Spinal cord (tissue), 10 donors: ENCODE data around the gene LHFPL4. TPM values are rescaled to one million over a fixed set of nuclear protein-coding genes. Genes with fewer than 3 reads are reported as not detected.

Experiments used
- DNase-seq, 6 donors: peaks; one replicate each; pipeline versions ENCODE4 v3.0.0 to v3.0.0-alpha.2; 2013 to 2015; ENCODE audit warnings: low spot score in 6 of 6, low read depth in 4 of 6
- H3K27ac ChIP-seq: one replicate; pipeline ENCODE4 v1.5.1; 2013; ENCODE audit warnings: low read depth, low read length, control low read depth
- H3K27me3 ChIP-seq: one replicate; pipeline ENCODE4 v1.6.1; 2013; ENCODE audit warnings: low read length; ENCODE audit not compliant: control insufficient read depth, insufficient read depth
- H3K36me3 ChIP-seq: one replicate; pipeline ENCODE4 v1.6.1; 2013; ENCODE audit warnings: low read length; ENCODE audit not compliant: control insufficient read depth, insufficient read depth
- H3K4me1 ChIP-seq: one replicate; pipeline ENCODE4 v1.6.1; 2013; ENCODE audit warnings: low read length; ENCODE audit not compliant: control insufficient read depth, insufficient read depth
- H3K4me3 ChIP-seq: one replicate; pipeline ENCODE4 v1.5.1; 2013; ENCODE audit warnings: low read depth, low read length, control low read depth
- H3K9me3 ChIP-seq: one replicate; pipeline ENCODE4 v1.6.1; 2013; ENCODE audit warnings: low read length; ENCODE audit not compliant: control insufficient read depth, insufficient read depth
- WGBS: methylation state at CpG from one replicate; pipeline ENCODE4 v1.1.5; 2013; ENCODE audit warnings: missing lambda C conversion rate; ENCODE audit not compliant: insufficient coverage; 5-methylcytosine and 5-hydroxymethylcytosine counted together
- polyA plus RNA-seq, 2 donors: library from polyadenylated mRNA; unstranded; fragments of 120-200 nt; gene quantifications; one replicate each; pipeline ENCODE4 v1.2.1, GENCODE V29; 2013; ENCODE audit not compliant: insufficient read length in 2 of 2
- total RNA-seq, 2 donors: library from RNA; depleted of rRNA in 1 of 2; stranded (reverse); fragments of 120-200 nt in 1 of 2; fragments of >200 nt in 1 of 2; gene quantifications; one replicate each; pipeline versions ENCODE4 v1.2.3 to v1.2.4, GENCODE V29; 2013 to 2014
- donor health status: healthy.

LHFPL4 gene
- total and polyA plus RNA-seq, 4 donors = 6.1 to 37.4 (median 23.9) TPM

GRCh38 chr3:9549600-9549999 is 4.0 kb downstream of the LHFPL4 start:
- H3K36me3 ChIP-seq = peaks cover 11% of the 10 kb centered on the region
- WGBS = 100% methylated on average over 1 of the region's 2 CpGs
- H3K4me1 ChIP-seq = peaks cover 15% of the 10 kb centered on the region
- DNase-seq = no peak
- no peaks in the 10 kb centered on the region for H3K9me3 ChIP-seq
- H3K27me3 ChIP-seq = peaks cover 11% of the 10 kb centered on the region
- H3K4me3 ChIP-seq = no peak overlapping the region
- no peak overlapping the region for H3K27ac ChIP-seq

- WGBS = 90% methylated on average over 3 of the region's 5 CpGs
- no peak for DNase-seq
Observed at GRCh38 chr3:9548991-9549390, 4.6 kb downstream of the LHFPL4 start.

GRCh38 chr3:9542182-9542581 is 11.4 kb downstream of the LHFPL4 start:
- H3K4me1 ChIP-seq = no peaks in the 10 kb centered on the region
- H3K36me3 ChIP-seq = peaks cover 18% of the 10 kb centered on the region
- no peaks in the 10 kb centered on the region for H3K27me3 ChIP-seq
- no peak overlapping the region for H3K4me3 ChIP-seq
- no peak overlapping the region for H3K27ac ChIP-seq
- no peak for DNase-seq
- H3K9me3 ChIP-seq = no peaks in the 10 kb centered on the region
- WGBS = 100% methylated on average over 1 of the region's 3 CpGs

More at GRCh38 chr3:9548991-9549390, 4.6 kb downstream of the LHFPL4 start:
- Histone ChIP-seq H3K4me1 (peaks cover 10% of the 10 kb centered on the region), H3K4me3 (no peak overlapping the region), H3K27me3 (peaks cover 11% of the 10 kb centered on the region), H3K9me3 (no peaks in the 10 kb centered on the region), H3K27ac (no peak overlapping the region), H3K36me3 (peaks cover 12% of the 10 kb centered on the region)

- no peak overlapping the region for H3K27ac ChIP-seq
- H3K36me3 ChIP-seq = peaks cover 7% of the 10 kb centered on the region
- no peak overlapping the region for H3K4me3 ChIP-seq
- no peaks in the 10 kb centered on the region for H3K4me1 ChIP-seq
- H3K27me3 ChIP-seq = no peaks in the 10 kb centered on the region
- no peaks in the 10 kb centered on the region for H3K9me3 ChIP-seq
- no peak for DNase-seq
Observed at GRCh38 chr3:9536212-9536611, 17.4 kb downstream of the LHFPL4 start.

- H3K4me1 ChIP-seq = no peaks in the 10 kb centered on the region
- H3K4me3 ChIP-seq = no peak overlapping the region
- H3K9me3 ChIP-seq = peaks cover 2% of the 10 kb centered on the region
- no peak overlapping the region for H3K27ac ChIP-seq
- DNase-seq = no peak
- no CpG with 5 or more reads among the region's 3 CpGs for WGBS
- no peaks in the 10 kb centered on the region for H3K27me3 ChIP-seq
- peaks cover 7% of the 10 kb centered on the region for H3K36me3 ChIP-seq
Observed at GRCh38 chr3:9534429-9534828, 19.2 kb downstream of the LHFPL4 start.

- H3K4me3 ChIP-seq = no peak overlapping the region
- H3K27ac ChIP-seq = no peak overlapping the region
- DNase-seq = no peak
- H3K4me1 ChIP-seq = no peaks in the 10 kb centered on the region
- no peaks in the 10 kb centered on the region for H3K27me3 ChIP-seq
- WGBS = 92% methylated on average over 2 of the region's 2 CpGs
- H3K9me3 ChIP-seq = peaks cover 2% of the 10 kb centered on the region
- no peaks in the 10 kb centered on the region for H3K36me3 ChIP-seq
Observed at GRCh38 chr3:9525078-9525477, 28.5 kb downstream of the LHFPL4 start.

GRCh38 chr3:9514956-9515355 is 38.7 kb downstream of the LHFPL4 start:
- Histone ChIP-seq H3K27ac (no peak overlapping the region), H3K4me3 (no peak overlapping the region), H3K9me3 (no peaks in the 10 kb centered on the region), H3K36me3 (no peaks in the 10 kb centered on the region), H3K27me3 (no peaks in the 10 kb centered on the region), H3K4me1 (no peaks in the 10 kb centered on the region)
- no CpG with 5 or more reads among the region's 2 CpGs for WGBS
- DNase-seq = no peak

- H3K4me3 ChIP-seq = no peak overlapping the region
- H3K27me3 ChIP-seq = peaks cover 1% of the 10 kb centered on the region
- H3K4me1 ChIP-seq = peaks cover 3% of the 10 kb centered on the region
- no peaks in the 10 kb centered on the region for H3K9me3 ChIP-seq
- H3K36me3 ChIP-seq = no peaks in the 10 kb centered on the region
- no peak overlapping the region for H3K27ac ChIP-seq
- no peak for DNase-seq
- WGBS = no CpG with 5 or more reads among the region's 4 CpGs
Observed at GRCh38 chr3:9514306-9514705, 39.3 kb downstream of the LHFPL4 start.

- DNase-seq = no peak
- Histone ChIP-seq H3K4me1 (peaks cover 12% of the 10 kb centered on the region), H3K27ac (no peak overlapping the region), H3K36me3 (peaks cover 5% of the 10 kb centered on the region), H3K27me3 (peaks cover 2% of the 10 kb centered on the region), H3K9me3 (no peaks in the 10 kb centered on the region), H3K4me3 (no peak overlapping the region)
- WGBS = no CpG with 5 or more reads among the region's 7 CpGs
Observed at GRCh38 chr3:9512456-9513045, 41.1 kb downstream of the LHFPL4 start.

GRCh38 chr3:9508781-9509180 is 44.8 kb downstream of the LHFPL4 start:
- DNase-seq = peak in 4 of 6 donors; percentile 11 to 49 (median 32)

More at GRCh38 chr3:9508781-9509180, 44.8 kb downstream of the LHFPL4 start:
- H3K4me1 ChIP-seq = peaks cover 12% of the 10 kb centered on the region
- peaks cover 2% of the 10 kb centered on the region for H3K27me3 ChIP-seq
- no peaks in the 10 kb centered on the region for H3K9me3 ChIP-seq
- no peak overlapping the region for H3K4me3 ChIP-seq
- H3K36me3 ChIP-seq = peaks cover 10% of the 10 kb centered on the region
- 5% methylated on average over 25 of the region's 25 CpGs for WGBS
- H3K27ac ChIP-seq = no peak overlapping the region
